ENCODE results near the gene CASS4.

CASS4 gene

GRCh38 chr20:56440346-56441007, 28.4 kb downstream of the CASS4 start:
- H3K4me3 ChIP-seq (ENCODE audit: low read depth, low read length), result no peak overlapping the region
- TF ChIP-seq CTCF (conservative IDR thresholded peaks at IDR 0.05; ENCODE audit: low read depth, low read length), result no peak
- DNase-seq (ENCODE audit: low read depth), result peak; percentile 50

- TF ChIP-seq CTCF (conservative IDR thresholded peaks at IDR 0.05; ENCODE audit: low read depth, low read length), result no peak
- no peak overlapping the region for H3K4me3 ChIP-seq (ENCODE audit: low read depth, low read length)
- DNase-seq (ENCODE audit: low read depth), result no peak
Measured at GRCh38 chr20:56442389-56443365, 30.6 kb downstream of the CASS4 start.

- TF ChIP-seq CTCF (conservative IDR thresholded peaks at IDR 0.05; ENCODE audit: low read depth, low read length), result no peak
- no peak for DNase-seq (ENCODE audit: low read depth)
- no peak overlapping the region for H3K4me3 ChIP-seq (ENCODE audit: low read depth, low read length)
Measured at GRCh38 chr20:56443654-56444540, 31.8 kb downstream of the CASS4 start.

- no peak overlapping the region for H3K4me3 ChIP-seq (ENCODE audit: low read depth, low read length)
- no peak for TF ChIP-seq CTCF (conservative IDR thresholded peaks at IDR 0.05; ENCODE audit: low read depth, low read length)
- no peak for DNase-seq (ENCODE audit: low read depth)
Measured at GRCh38 chr20:56445130-56445529, 33.1 kb downstream of the CASS4 start.

GRCh38 chr20:56445540-56445939, 33.5 kb downstream of the CASS4 start:
- no peak for TF ChIP-seq CTCF (conservative IDR thresholded peaks at IDR 0.05; ENCODE audit: low read depth, low read length)
- H3K4me3 ChIP-seq (ENCODE audit: low read depth, low read length), result no peak overlapping the region
- DNase-seq (ENCODE audit: low read depth), result no peak

- no peak for TF ChIP-seq CTCF (conservative IDR thresholded peaks at IDR 0.05; ENCODE audit: low read depth, low read length)
- no peak overlapping the region for H3K4me3 ChIP-seq (ENCODE audit: low read depth, low read length)
Measured at GRCh38 chr20:56447227-56447626, 35.2 kb downstream of the CASS4 start.

More at GRCh38 chr20:56447227-56447626, 35.2 kb downstream of the CASS4 start:
- no peak for DNase-seq (ENCODE audit: low read depth)

Measured in choroid plexus epithelial cell (primary cell).